Measurements from ENCODE around the gene TRAF7.
"Not testable (repeated sequence)": the region's sequence is repeated elsewhere in the genome, so short reads cannot be mapped to it uniquely, and the experiment has no call there.

The TRAF7 gene

GRCh38 chr16:2196162-2196980, 40.8 kb downstream of the TRAF7 start, which contains the start of gene CASKIN1:
CASKIN1 (minus strand) TSS chr16:2196605; CDS start chr16:2196432, 173 bp downstream.
- H3K27me3 ChIP-seq (ENCODE audit: insufficient read depth, low read length), result peaks cover 49% of the 10 kb centered on the region
- H3K79me2 ChIP-seq (ENCODE audit: control insufficient read depth, insufficient read depth, low read length, unreplicated experiment), result no peaks in the 10 kb centered on the region
- no peaks in the 10 kb centered on the region for H3K36me3 ChIP-seq (ENCODE audit: insufficient read depth, low read length)
- H2AFZ ChIP-seq (ENCODE audit: low read length, unreplicated experiment), result no peak within 1 kb of the TSS
- peak within 1 kb of the TSS; percentile 56; the same call in 1 of the 2 replicates for H3K4me3 ChIP-seq (ENCODE audit: low read depth, low read length)
- no peak within 1 kb of the TSS for H3K27ac ChIP-seq (ENCODE audit: low read depth, low read length)
- H3K4me1 ChIP-seq (ENCODE audit: control insufficient read depth, insufficient read depth, low read length, unreplicated experiment), result no peaks in the 10 kb centered on the region

GRCh38 chr16:2196981-2197511, 41.5 kb downstream of the TRAF7 start:
- no peaks in the 10 kb centered on the region for H3K4me1 ChIP-seq (ENCODE audit: control insufficient read depth, insufficient read depth, low read length, unreplicated experiment)
- H3K27ac ChIP-seq (ENCODE audit: low read depth, low read length), result no peak overlapping the region
- H3K27me3 ChIP-seq (ENCODE audit: insufficient read depth, low read length), result peaks cover 49% of the 10 kb centered on the region
- peak overlapping the region; percentile 25; the same call in 1 of the 2 replicates for H3K4me3 ChIP-seq (ENCODE audit: low read depth, low read length)
- H3K36me3 ChIP-seq (ENCODE audit: insufficient read depth, low read length), result no peaks in the 10 kb centered on the region
- H2AFZ ChIP-seq (ENCODE audit: low read length, unreplicated experiment), result no peak overlapping the region
- H3K79me2 ChIP-seq (ENCODE audit: control insufficient read depth, insufficient read depth, low read length, unreplicated experiment), result no peaks in the 10 kb centered on the region

- H3K27me3 ChIP-seq (ENCODE audit: insufficient read depth, low read length), result peaks cover 49% of the 10 kb centered on the region
- H3K4me3 ChIP-seq (ENCODE audit: low read depth, low read length), result no peak overlapping the region
- H3K36me3 ChIP-seq (ENCODE audit: insufficient read depth, low read length), result no peaks in the 10 kb centered on the region
- H3K4me1 ChIP-seq (ENCODE audit: control insufficient read depth, insufficient read depth, low read length, unreplicated experiment), result no peaks in the 10 kb centered on the region
- H3K27ac ChIP-seq (ENCODE audit: low read depth, low read length), result no peak overlapping the region
- no peaks in the 10 kb centered on the region for H3K79me2 ChIP-seq (ENCODE audit: control insufficient read depth, insufficient read depth, low read length, unreplicated experiment)
- no peak overlapping the region for H2AFZ ChIP-seq (ENCODE audit: low read length, unreplicated experiment)
Measured at GRCh38 chr16:2197765-2198164, 42.2 kb downstream of the TRAF7 start.

GRCh38 chr16:2198283-2198682, 42.7 kb downstream of the TRAF7 start:
- Histone ChIP-seq H3K27ac (ENCODE audit: low read depth, low read length) (no peak overlapping the region), H3K79me2 (ENCODE audit: control insufficient read depth, insufficient read depth, low read length, unreplicated experiment) (no peaks in the 10 kb centered on the region), H3K27me3 (ENCODE audit: insufficient read depth, low read length) (peaks cover 49% of the 10 kb centered on the region), H2AFZ (ENCODE audit: low read length, unreplicated experiment) (no peak overlapping the region), H3K4me1 (ENCODE audit: control insufficient read depth, insufficient read depth, low read length, unreplicated experiment) (no peaks in the 10 kb centered on the region), H3K36me3 (ENCODE audit: insufficient read depth, low read length) (no peaks in the 10 kb centered on the region), H3K4me3 (ENCODE audit: low read depth, low read length) (no peak overlapping the region)

- H2AFZ ChIP-seq (ENCODE audit: low read length, unreplicated experiment), result no peak overlapping the region
- no peak overlapping the region for H3K27ac ChIP-seq (ENCODE audit: low read depth, low read length)
- no peaks in the 10 kb centered on the region for H3K79me2 ChIP-seq (ENCODE audit: control insufficient read depth, insufficient read depth, low read length, unreplicated experiment)
- peaks cover 49% of the 10 kb centered on the region for H3K27me3 ChIP-seq (ENCODE audit: insufficient read depth, low read length)
- no peak overlapping the region for H3K4me3 ChIP-seq (ENCODE audit: low read depth, low read length)
- H3K4me1 ChIP-seq (ENCODE audit: control insufficient read depth, insufficient read depth, low read length, unreplicated experiment), result no peaks in the 10 kb centered on the region
- H3K36me3 ChIP-seq (ENCODE audit: insufficient read depth, low read length), result no peaks in the 10 kb centered on the region
Measured at GRCh38 chr16:2199095-2199494, 43.5 kb downstream of the TRAF7 start.

- no peaks in the 10 kb centered on the region for H3K36me3 ChIP-seq (ENCODE audit: insufficient read depth, low read length)
- no peak overlapping the region for H3K27ac ChIP-seq (ENCODE audit: low read depth, low read length)
- peaks cover 46% of the 10 kb centered on the region for H3K27me3 ChIP-seq (ENCODE audit: insufficient read depth, low read length)
- no peak overlapping the region for H3K4me3 ChIP-seq (ENCODE audit: low read depth, low read length)
- no peaks in the 10 kb centered on the region for H3K4me1 ChIP-seq (ENCODE audit: control insufficient read depth, insufficient read depth, low read length, unreplicated experiment)
- no peak overlapping the region for H2AFZ ChIP-seq (ENCODE audit: low read length, unreplicated experiment)
- H3K79me2 ChIP-seq (ENCODE audit: control insufficient read depth, insufficient read depth, low read length, unreplicated experiment), result no peaks in the 10 kb centered on the region
Measured at GRCh38 chr16:2199621-2200139, 44.1 kb downstream of the TRAF7 start.

GRCh38 chr16:2200313-2200712, 44.7 kb downstream of the TRAF7 start:
- Histone ChIP-seq H3K27ac (ENCODE audit: low read depth, low read length) (no peak overlapping the region), H3K4me1 (ENCODE audit: control insufficient read depth, insufficient read depth, low read length, unreplicated experiment) (no peaks in the 10 kb centered on the region), H2AFZ (ENCODE audit: low read length, unreplicated experiment) (no peak overlapping the region), H3K27me3 (ENCODE audit: insufficient read depth, low read length) (peaks cover 40% of the 10 kb centered on the region), H3K4me3 (ENCODE audit: low read depth, low read length) (no peak overlapping the region), H3K36me3 (ENCODE audit: insufficient read depth, low read length) (no peaks in the 10 kb centered on the region), H3K79me2 (ENCODE audit: control insufficient read depth, insufficient read depth, low read length, unreplicated experiment) (no peaks in the 10 kb centered on the region)

GRCh38 chr16:2203119-2203688, 47.6 kb downstream of the TRAF7 start:
- not testable (repeated sequence) for H2AFZ ChIP-seq (ENCODE audit: low read length, unreplicated experiment); H3K4me1 ChIP-seq (ENCODE audit: control insufficient read depth, insufficient read depth, low read length, unreplicated experiment); H3K36me3 ChIP-seq (ENCODE audit: insufficient read depth, low read length); H3K27ac ChIP-seq (ENCODE audit: low read depth, low read length); H3K4me3 ChIP-seq (ENCODE audit: low read depth, low read length); H3K79me2 ChIP-seq (ENCODE audit: control insufficient read depth, insufficient read depth, low read length, unreplicated experiment)
- peaks cover 15% of the 10 kb centered on the region for H3K27me3 ChIP-seq (ENCODE audit: insufficient read depth, low read length)

- peaks cover 8% of the 10 kb centered on the region for H3K79me2 ChIP-seq (ENCODE audit: control insufficient read depth, insufficient read depth, low read length, unreplicated experiment)
- H2AFZ ChIP-seq (ENCODE audit: low read length, unreplicated experiment), result peak overlapping the region; percentile 90
- H3K4me3 ChIP-seq (ENCODE audit: low read depth, low read length), result peak overlapping the region; percentile 100
- H3K27me3 ChIP-seq (ENCODE audit: insufficient read depth, low read length), result peaks cover 2% of the 10 kb centered on the region; the same call in 1 of the 2 replicates
- H3K27ac ChIP-seq (ENCODE audit: low read depth, low read length), result no peak overlapping the region
- peaks cover 9% of the 10 kb centered on the region for H3K4me1 ChIP-seq (ENCODE audit: control insufficient read depth, insufficient read depth, low read length, unreplicated experiment)
- H3K36me3 ChIP-seq (ENCODE audit: insufficient read depth, low read length), result peaks cover 6% of the 10 kb centered on the region; the same call in 1 of the 2 replicates
Measured at GRCh38 chr16:2204416-2205103, 49.0 kb downstream of the TRAF7 start.

Data from ACC112 (cell line).